Medulla oblongata (tissue), 1 donor: ENCODE data around the gene ZNF366.

Experiments used
- DNase-seq: peaks from one replicate; pipeline ENCODE4 v3.0.0-alpha.2; 2015; ENCODE audit errors: extremely low spot score

ZNF366 gene

DNA sequence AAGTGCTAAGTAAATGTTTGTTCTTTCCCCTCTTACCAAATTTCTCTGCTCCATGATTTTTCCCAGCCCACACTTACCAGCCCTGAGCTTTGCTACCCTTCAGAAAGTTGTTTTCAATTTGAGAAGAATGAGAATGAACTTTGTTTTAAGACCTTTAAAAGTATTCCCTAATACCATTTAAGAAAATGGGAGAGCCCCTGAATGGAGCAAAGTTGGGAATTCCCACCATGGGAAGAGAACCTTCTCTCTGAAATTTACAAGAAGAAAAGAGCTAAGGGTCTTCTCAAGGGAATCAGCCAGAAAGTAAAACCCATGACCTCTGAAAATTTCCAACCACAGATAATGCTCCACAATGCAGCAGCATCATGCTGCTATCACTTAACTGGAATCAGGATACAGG, 17.7 kb downstream of the ZNF366 start:
- DNase-seq, result no peak

DNA sequence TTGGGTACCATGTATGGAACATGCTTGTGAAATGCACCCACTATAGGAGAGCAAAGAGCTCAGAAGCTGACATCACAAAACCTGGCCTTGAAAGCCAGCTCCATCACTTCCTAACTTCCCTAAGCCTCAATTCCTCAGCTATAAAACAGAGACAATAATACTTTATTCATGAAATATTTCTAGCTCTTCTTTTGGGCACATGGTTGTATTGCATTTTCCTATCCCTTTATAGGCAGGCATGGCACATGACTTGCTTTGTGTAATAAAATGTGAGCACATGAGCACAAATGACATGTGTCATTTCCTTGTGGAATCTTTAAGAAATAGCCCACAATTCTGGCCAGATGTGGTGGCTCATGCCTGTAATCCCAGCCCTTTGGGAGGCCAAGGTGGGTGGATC, 18.5 kb downstream of the ZNF366 start:
- no peak for DNase-seq

DNA sequence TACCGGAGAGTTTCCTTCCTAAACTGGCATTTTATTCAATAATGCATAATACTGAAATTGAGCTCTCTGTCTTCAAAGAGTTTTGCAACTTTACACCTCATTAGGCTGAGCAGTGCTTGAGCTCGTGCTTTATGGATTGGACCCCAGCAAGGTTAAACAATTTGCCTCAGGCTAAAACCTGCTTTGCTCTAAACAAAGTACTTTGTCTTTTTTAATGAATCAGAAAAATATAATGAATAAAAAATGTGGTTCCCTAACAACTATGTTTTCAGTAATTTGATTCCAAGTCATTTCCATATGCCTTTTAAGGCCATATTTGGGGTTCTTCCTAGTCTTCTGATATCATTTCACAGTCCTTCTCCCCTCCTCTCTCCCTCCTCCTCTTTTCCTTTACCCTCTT, 20.0 kb downstream of the ZNF366 start:
- DNase-seq, result no peak

DNA sequence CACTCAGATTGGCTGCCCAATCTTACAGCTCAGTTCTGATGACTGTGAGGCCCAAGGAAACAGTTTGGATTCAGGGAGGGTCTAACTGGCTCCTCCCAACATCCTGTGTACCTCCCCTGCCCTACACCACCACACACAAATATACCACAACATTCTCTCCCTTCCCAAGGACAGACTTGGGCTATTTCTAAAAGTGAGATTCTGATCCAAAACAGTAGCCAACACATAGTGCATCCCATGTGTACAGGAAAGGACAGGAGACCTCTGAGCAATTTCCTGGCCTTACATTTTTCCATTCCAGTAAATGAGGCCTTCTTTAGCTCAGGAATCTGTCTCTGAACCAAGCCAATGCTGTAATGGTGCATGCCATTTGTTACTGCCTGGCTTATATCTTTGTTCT, 20.8 kb downstream of the ZNF366 start:
- no peak for DNase-seq

DNA sequence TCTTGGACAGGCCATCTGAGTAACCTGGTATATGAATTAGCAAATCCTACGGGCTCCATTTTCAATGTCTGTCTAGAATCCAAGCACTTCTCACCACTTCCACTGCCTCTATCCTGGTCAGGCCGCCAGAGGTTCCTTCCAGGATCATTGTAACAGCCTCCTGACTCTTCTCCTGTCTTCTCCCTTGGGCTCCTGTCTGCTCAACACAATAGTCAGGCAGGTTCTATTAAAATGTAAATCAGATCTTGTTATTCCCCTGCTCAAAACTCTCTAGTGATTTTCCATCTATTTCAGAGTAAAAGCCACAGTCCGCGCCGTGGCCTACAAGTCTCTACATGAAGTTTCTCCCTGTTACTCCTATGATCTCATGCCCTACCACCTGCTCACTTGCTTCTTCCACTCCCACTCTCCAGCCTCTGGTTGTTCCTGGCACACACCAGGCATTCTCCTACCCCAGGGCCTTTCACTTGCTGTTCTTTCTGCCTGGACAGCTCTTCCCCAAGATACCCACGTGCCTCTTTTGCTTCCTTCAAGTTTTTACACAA, 21.7 kb downstream of the ZNF366 start:
- DNase-seq, result no peak

DNA sequence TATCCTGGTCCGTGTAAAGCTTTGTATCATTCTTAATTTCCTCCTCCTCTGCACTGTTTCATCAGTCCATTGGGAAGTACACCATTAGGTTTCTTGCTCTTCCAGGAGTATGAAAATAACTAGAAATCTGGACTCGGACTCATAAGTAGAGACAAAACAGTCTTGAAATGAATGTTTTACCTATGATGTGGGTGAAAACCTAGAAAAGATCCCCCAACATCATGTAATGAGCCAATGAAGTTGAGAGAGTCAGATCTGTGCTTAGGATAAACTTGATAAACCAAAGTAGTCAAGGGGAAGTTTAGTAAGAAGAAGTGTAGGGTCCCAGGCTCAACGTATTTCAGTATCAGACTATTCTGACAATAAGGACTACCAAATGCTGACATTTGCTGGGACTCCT, 25.2 kb downstream of the ZNF366 start:
- DNase-seq, result no peak

GRCh38 chr5:72480841-72481240, 26.4 kb downstream of the ZNF366 start:
- no peak for DNase-seq

- DNase-seq, result no peak
These were observed 27.3 kb downstream of the ZNF366 start for GRCh38 chr5:72479921-72480320.

GRCh38 chr5:72478684-72479083, 28.5 kb downstream of the ZNF366 start:
- DNase-seq, result peak; percentile 71

- no peak for DNase-seq
These were observed 28.9 kb downstream of the ZNF366 start for GRCh38 chr5:72478276-72478675.

DNA sequence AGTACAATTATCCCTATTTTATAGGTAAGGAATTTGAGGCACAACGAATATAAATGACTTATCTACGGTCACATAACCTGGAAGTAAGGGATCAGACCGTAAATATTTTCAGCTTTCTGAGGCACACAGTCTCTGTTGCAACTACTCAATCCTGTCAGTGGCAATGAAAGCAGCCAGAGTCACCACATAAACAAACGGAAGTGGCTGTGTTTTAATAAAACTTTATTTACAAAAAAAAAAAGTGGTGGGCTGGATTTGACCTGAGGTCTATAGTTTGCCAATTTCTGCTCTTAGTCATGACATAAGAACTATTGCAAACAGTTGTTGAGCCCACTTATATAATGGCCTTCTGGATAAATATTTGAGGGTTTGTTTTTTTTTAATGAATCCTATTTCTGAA, 29.6 kb downstream of the ZNF366 start:
- no peak for DNase-seq

DNA sequence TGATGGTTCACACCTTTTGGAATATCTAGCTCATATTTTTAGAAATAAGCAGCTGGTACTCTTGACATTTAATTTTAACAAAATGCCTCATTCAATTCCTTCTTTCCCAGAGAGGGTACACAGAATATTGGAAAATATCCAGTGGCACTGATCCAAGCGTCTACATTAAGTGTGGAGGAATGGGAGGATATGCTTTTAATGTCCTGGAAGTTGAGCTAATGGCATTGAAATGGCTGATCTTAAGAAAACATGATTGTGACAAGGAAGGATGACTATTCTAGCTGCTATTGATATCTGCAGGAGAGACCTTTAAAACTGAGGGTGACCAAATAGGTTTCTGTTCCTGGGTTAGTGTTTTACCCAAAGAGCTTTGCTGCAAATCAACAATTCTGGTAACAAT, 30.0 kb downstream of the ZNF366 start:
- no peak for DNase-seq

DNA sequence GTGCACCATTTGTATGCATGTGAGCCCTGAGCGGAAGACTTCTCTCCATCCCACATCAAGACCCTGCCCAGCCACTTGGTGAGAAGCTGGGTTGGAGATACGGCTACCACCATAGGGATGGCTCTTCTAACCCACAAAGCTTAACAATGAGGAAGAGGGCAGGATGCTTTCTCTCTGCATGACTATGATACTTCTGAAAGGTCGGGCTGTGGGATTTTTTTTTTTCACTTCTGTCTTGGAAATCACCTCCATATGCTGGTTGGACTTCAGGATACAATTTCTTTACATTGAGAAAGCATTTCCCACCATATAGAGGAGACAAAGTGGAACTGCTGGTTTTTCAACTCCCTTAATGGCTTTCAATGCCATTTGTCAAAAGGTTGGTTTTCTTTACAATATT, 30.5 kb downstream of the ZNF366 start:
- DNase-seq, result no peak

- no peak for DNase-seq
These were observed 30.9 kb downstream of the ZNF366 start for GRCh38 chr5:72476275-72476674.

- DNase-seq, result no peak
These were observed 32.7 kb downstream of the ZNF366 start for GRCh38 chr5:72474516-72474915.

DNA sequence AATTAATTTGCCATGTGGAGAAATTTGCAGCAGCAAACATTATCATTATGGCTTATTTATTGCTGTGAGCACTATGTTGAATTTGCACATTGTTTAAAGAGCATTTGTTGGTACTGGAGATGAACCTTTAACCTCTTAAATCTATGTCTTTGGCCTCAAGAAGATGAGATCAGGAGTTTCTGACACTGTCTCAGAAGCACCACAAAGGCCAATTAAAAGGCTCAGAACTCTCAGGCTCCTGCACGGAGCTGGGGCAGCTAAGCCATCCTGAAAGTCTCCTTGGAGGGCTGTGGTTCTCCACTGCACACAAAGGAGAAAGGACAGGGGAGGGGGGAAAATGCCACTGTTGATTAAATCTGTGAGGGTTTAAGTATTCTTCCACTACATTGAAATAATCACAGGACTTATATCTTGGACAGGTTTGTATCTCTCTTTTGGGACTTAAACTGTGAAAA, 33.1 kb downstream of the ZNF366 start:
- no peak for DNase-seq

DNA sequence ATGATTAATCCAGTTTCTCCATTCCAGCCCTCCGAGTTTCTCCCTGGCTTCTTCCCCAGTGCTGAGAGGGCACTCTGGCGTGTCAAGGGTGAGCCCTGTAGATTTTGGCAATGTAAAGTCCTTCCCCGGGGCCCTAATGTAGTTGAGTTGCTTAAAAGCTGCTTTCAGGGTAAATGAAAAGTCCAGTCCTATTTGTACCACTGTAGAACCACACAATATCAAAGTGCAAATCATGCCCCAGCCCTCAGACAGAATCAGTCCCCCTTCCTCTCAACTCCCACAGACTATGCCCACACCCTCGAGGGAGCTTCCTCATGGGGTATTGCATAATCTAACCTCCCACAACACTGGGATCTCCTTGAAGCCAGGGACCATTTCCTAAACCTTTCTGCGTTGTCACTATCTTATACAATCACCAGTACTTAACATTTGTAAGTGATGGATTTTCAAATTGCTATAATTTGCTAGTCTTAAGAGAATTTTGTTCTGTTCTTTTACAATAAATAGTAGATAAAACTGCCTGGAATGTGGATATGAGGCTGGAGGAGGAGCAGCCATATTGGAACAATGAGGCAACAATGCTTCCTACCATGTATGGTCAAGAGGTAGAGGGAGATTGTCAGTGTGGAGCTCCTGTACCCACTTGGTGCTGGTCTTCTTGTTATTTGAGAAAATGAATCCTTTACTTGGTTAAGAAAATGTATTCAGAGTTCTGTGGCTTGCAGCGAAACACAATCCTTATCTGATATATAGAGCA, 34.4 kb downstream of the ZNF366 start:
- no peak for DNase-seq

GRCh38 chr5:72472031-72472430, 35.2 kb downstream of the ZNF366 start:
- DNase-seq, result no peak

GRCh38 chr5:72470826-72471225, 36.4 kb downstream of the ZNF366 start:
- DNase-seq, result no peak

GRCh38 chr5:72468606-72469005, 38.6 kb downstream of the ZNF366 start:
- DNase-seq, result no peak

DNA sequence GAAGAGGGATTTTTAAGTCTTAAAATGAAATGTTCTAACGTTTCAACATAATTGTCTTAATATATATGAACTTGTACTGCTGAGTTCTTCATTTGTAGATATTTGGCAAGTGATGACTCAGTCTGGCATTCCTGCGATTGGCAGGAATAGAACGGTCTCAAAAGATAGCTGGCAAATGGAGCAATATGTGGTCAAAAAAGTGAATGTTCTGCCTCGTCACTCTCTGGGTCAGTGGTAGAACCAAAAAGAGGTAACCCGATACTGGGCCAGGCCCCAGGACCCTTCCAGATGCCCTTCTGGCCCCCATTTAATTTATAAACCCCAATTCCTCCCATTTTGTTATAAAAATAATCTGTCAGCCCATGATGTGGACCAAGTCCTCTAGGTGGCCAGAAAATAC, 39.2 kb downstream of the ZNF366 start:
- no peak for DNase-seq

DNA sequence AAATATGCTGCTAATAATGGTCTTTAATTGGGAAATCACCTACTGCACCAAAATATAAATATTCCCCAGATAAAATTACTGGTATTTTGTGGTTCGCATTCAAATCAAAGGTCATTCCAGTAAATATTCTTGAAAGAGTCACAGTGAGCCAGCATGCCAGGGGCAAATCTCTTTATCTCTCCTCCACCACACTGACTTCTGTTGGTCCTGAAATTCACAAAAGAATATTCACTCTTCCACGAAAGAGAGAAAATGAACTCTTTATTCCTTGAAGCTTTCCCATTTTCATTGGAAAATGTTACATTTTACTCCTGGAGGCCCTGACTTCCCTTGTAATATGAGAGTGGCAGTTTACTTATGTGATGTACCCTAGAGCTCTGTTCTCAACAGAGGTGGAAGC, 39.7 kb downstream of the ZNF366 start:
- DNase-seq, result no peak

DNA sequence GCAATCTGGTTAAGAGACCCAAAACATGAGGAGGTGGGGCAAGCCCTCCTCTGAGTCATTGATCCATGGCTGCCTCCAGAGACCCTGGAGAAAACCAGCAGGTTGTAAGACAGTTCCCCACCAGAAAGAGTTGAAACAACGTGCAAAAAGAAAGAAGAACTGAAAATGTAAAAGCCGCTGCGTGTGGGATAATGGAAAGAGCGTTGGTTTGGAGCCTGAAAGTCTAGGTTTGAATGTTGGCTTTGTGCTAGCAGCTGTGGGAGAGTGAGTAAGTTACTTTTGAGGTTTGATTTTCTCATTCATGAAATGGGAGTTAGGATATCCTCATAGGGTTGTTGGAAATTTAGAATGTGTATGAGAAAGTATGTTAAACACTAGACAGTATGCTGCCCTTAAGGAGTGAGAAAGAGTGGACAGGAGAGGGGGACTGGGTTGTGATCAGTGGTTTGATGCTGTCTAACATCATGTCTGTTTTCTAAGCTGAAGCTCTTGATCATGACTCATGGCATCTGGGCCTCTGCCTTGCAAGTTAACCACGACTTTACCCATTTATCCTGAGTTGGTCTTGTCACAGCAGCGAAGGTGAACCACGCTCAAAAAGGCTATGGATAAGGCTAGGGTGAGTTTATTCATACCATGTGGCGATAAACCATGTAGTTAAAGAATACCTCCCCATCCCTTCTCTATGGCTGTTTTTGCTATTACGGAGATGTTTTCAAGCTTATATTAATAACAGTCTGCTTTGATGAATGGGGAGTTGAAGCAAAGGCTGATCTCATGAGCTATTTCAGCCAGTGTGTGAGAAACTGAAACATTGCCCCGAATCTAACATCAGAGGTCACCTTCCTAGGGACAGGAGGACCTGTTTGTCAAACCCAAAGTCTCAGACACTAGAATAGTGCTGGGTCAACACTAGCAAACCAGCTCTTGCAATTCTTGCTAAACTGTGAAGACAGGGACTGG, 41.3 kb downstream of the ZNF366 start:
- DNase-seq, result no peak
